GM10248 (cell line): ENCODE measurements around the gene RASGRF2.
"Not testable (repeated sequence)": the region's sequence is repeated elsewhere in the genome, so short reads cannot be mapped to it uniquely, and the experiment has no call there.

Experiments used
- CTCF ChIA-PET: fragments of 300-600 bp; sonication (Branson Sonifier 250); formaldehyde crosslinking; extraction: SDS; loops from one replicate; lab custom pipeline; 2021; ENCODE audit warnings: antibody characterized with exemption; lab: Yijun Ruan, JAX
- POLR2A ChIA-PET: fragments of 350-650 bp; sonication (Branson Sonifier 250); formaldehyde crosslinking; extraction: SDS; loops from one replicate; lab custom pipeline; 2020; ENCODE audit warnings: antibody characterized with exemption; lab: Yijun Ruan, JAX
- DNase-seq: peaks from one replicate; pipeline ENCODE4 v3.0.0; 2012; ENCODE audit errors: extremely low spot score
- CTCF ChIP-seq: IDR thresholded peaks from 2 replicates; pipeline ENCODE4 v1.5.1; 2012; ENCODE audit warnings: mild to moderate bottlenecking, low read depth; ENCODE audit errors: extremely low read depth, missing control alignments, control extremely low read depth

RASGRF2 gene

GRCh38 chr5:81121836-81122630 is 161.9 kb downstream of the RASGRF2 start:
- ChIA-PET CTCF (interaction anchor here (1.2 to 2.7 kb wide), 3 partner anchors 8 to 24 kb away, joined by 5 to 14 read pairs (median 5); no protein-coding TSS in a partner anchor), POLR2A (no interaction called here)
- DNase-seq, result no peak
- no peak for TF ChIP-seq CTCF

- DNase-seq, POLR2A ChIA-PET: not testable (repeated sequence)
- CTCF ChIA-PET, result interaction anchor here (1.4 to 1.7 kb wide), 2 partner anchors 16 to 28 kb away, joined by 4 to 6 read pairs; no protein-coding TSS in a partner anchor
These were observed 164.5 kb downstream of the RASGRF2 start for GRCh38 chr5:81124689-81125088.

GRCh38 chr5:81125959-81126358 is 165.8 kb downstream of the RASGRF2 start:
- DNase-seq, result no peak
- CTCF ChIA-PET, result interaction anchor here (0.9 to 1.7 kb wide), 2 partner anchors 18 to 26 kb away, joined by 3 to 6 read pairs; no protein-coding TSS in a partner anchor
- POLR2A ChIA-PET, result no interaction called here
- no peak for TF ChIP-seq CTCF

- POLR2A ChIA-PET, result no interaction called here
- DNase-seq, result no peak
- no peak for TF ChIP-seq CTCF
- CTCF ChIA-PET, result interaction anchor here (2.3 kb wide), 1 partner anchor 20 kb away, joined by 10 read pairs; no protein-coding TSS in a partner anchor
These were observed 168.3 kb downstream of the RASGRF2 start for GRCh38 chr5:81128416-81128815.

GRCh38 chr5:81132381-81132780 is 172.2 kb downstream of the RASGRF2 start:
- TF ChIP-seq CTCF, result no peak
- ChIA-PET CTCF (no interaction called here), POLR2A (no interaction called here)
- DNase-seq, result no peak

- no peak for TF ChIP-seq CTCF
- CTCF ChIA-PET, result interaction anchor here (1.5 kb wide), 1 partner anchor 26 kb away, joined by 5 read pairs; no protein-coding TSS in a partner anchor
- POLR2A ChIA-PET, result no interaction called here
- DNase-seq, result no peak
These were observed 173.9 kb downstream of the RASGRF2 start for GRCh38 chr5:81134066-81134465.

- DNase-seq, result no peak
- TF ChIP-seq CTCF, result no peak
- ChIA-PET POLR2A (no interaction called here), CTCF (interaction anchor here (0.8 to 1.5 kb wide), 2 partner anchors 10 to 26 kb away, joined by 3 to 5 read pairs; no protein-coding TSS in a partner anchor)
These were observed 174.4 kb downstream of the RASGRF2 start for GRCh38 chr5:81134566-81134965.
